K562 (cell line): Measurements from ENCODE around the gene CNTROB. TPM values are rescaled to one million over a fixed set of nuclear protein-coding genes. Genes with fewer than 3 reads are reported as not detected.

Experiments used
- ATAC-seq: fragments of 200-7000 bp; cut with Tn5 transposase; 3 replicates; pipeline ENCODE4 v1.9.1; 2020; ENCODE audit warnings: moderate library complexity
- BruUV-seq: library from RNA; stranded (reverse); fragments of 400-500 nt; replicated peaks from 2 replicates; lab custom pipeline; 2021; lab: Mats Ljungman, UMichigan
- CTCF ChIA-PET: fragments of 300-600 bp; formaldehyde crosslinking; extraction: SDS; loops from one replicate; lab custom pipeline; 2021; ENCODE audit warnings: low intra/inter-chr PET ratio; lab: Yijun Ruan, JAX
- POLR2A ChIA-PET: fragments of 300-600, 350-650 bp; sonication (Branson Sonifier 250); formaldehyde crosslinking; extraction: SDS; loops from one replicate; lab custom pipeline; 2021; ENCODE audit warnings: antibody characterized with exemption, inconsistent platforms; lab: Yijun Ruan, JAX
- DNase-seq, 4 experiments: peaks; one replicate each; pipeline versions ENCODE4 v3.0.0 to v3.0.0-alpha.2; 2011 to 2018; ENCODE audit warnings: low spot score in 3 of 4, mixed read lengths in 3 of 4; ENCODE audit errors: extremely low read depth in 1 of 4
- FAIRE-seq: peaks from 2 replicates; lab custom pipeline; 2011; peaks lifted over from hg19 to GRCh38; lab: Jason Lieb, UNC
- H2AFZ ChIP-seq: 2 replicates; pipeline ENCODE4 v1.6.0; 2011; ENCODE audit warnings: low read depth, low read length, control low read depth, inconsistent platforms
- H3K27ac ChIP-seq: fragments of 200-600 bp; 3 replicates; pipeline ENCODE4 v1.8.0; 2011; ENCODE audit warnings: low read depth, mild to moderate bottlenecking, control low read depth, inconsistent platforms, low read length, moderate library complexity, mixed read lengths; ENCODE audit errors: extremely low read depth
- H3K27me3 ChIP-seq, 2 experiments: fragments of 300-600 bp in 1 of 2; 2 replicates in 1 of 2; 3 replicates in 1 of 2; pipeline versions ENCODE4 v1.6.0 to v1.8.0; 2011; ENCODE audit warnings: inconsistent platforms in 2 of 2, low read length in 2 of 2, mild to moderate bottlenecking in 1 of 2, mixed read lengths in 1 of 2, moderate library complexity in 1 of 2; ENCODE audit not compliant: control insufficient read depth in 2 of 2, insufficient read depth in 2 of 2
- H3K36me3 ChIP-seq: fragments of 300-600 bp; 3 replicates; pipeline ENCODE4 v1.8.0; 2011; ENCODE audit warnings: mild to moderate bottlenecking, low read length, inconsistent platforms; ENCODE audit not compliant: control insufficient read depth, insufficient read depth
- H3K4me1 ChIP-seq, 2 experiments: fragments of 200-600 bp in 1 of 2; replicated peaks in 1 of 2; 2 replicates in 1 of 2; 3 replicates in 1 of 2; pipeline versions ENCODE4 v1.5.1 to v1.8.0; 2011; ENCODE audit warnings: inconsistent platforms in 2 of 2, low read length in 2 of 2, mild to moderate bottlenecking in 1 of 2, mixed read lengths in 1 of 2, moderate library complexity in 1 of 2; ENCODE audit not compliant: control insufficient read depth in 2 of 2, insufficient read depth in 2 of 2
- H3K4me2 ChIP-seq: 2 replicates; pipeline ENCODE4 v1.6.1; 2011; ENCODE audit warnings: low read length, control low read depth, inconsistent platforms, mixed read lengths; ENCODE audit not compliant: insufficient read depth
- H3K4me3 ChIP-seq: fragments of 200-600 bp; sonication (generic), shearing (Covaris generic); 2 replicates; pipeline ENCODE4 v1.5.1; 2016; ENCODE audit warnings: control low read depth, inconsistent platforms
- H3K79me2 ChIP-seq: fragments of 200-600 bp; 3 replicates; pipeline ENCODE4 v1.8.0; 2011; ENCODE audit warnings: low read length, inconsistent platforms; ENCODE audit not compliant: control insufficient read depth, insufficient read depth
- H3K9ac ChIP-seq, 2 experiments: 2 replicates each; pipeline versions ENCODE4 v1.6.0 to v1.6.1; 2011; ENCODE audit warnings: low read depth in 2 of 2, low read length in 2 of 2, control low read depth in 1 of 2, inconsistent platforms in 1 of 2, mild to moderate bottlenecking in 1 of 2, mixed read lengths in 1 of 2; ENCODE audit not compliant: insufficient read depth in 1 of 2
- H3K9me1 ChIP-seq: one replicate; pipeline ENCODE4 v1.6.0; 2011; ENCODE audit warnings: inconsistent platforms, mild to moderate bottlenecking, low read length, moderate library complexity; ENCODE audit not compliant: control insufficient read depth, insufficient read depth
- H3K9me3 ChIP-seq: replicated peaks from 2 replicates; pipeline ENCODE4 v1.5.1; 2011; ENCODE audit warnings: low read depth, low read length, inconsistent platforms; ENCODE audit not compliant: control insufficient read depth, insufficient read depth
- H4K20me1 ChIP-seq: replicated peaks from 2 replicates; pipeline ENCODE4 v1.6.1; 2011; ENCODE audit warnings: low read length, inconsistent platforms, mixed read lengths; ENCODE audit not compliant: control insufficient read depth, insufficient read depth
- CBX2 ChIP-seq: fragments of 200-600 bp; sonication (generic); IDR thresholded peaks from one replicate; pipeline ENCODE4 v1.6.1; 2012; ENCODE audit warnings: mild to moderate bottlenecking, low read length, inconsistent platforms; ENCODE audit not compliant: insufficient read depth, poor library complexity, severe bottlenecking
- EGR1 ChIP-seq: fragments of 450-650 bp; conservative IDR thresholded peaks from 2 replicates; pipeline ENCODE4 v1.6.1; 2017; ENCODE audit warnings: mild to moderate bottlenecking
- ZBTB40 ChIP-seq, 2 experiments: fragments of 450-650 bp in 1 of 2; sonication (generic) in 1 of 2; formaldehyde crosslinking in 1 of 2; IDR thresholded peaks; 2 replicates each; pipeline versions ENCODE4 v1.7.1 to v1.9.0; 2016 to 2022; ENCODE audit warnings: inconsistent platforms in 1 of 2, mild to moderate bottlenecking in 1 of 2, missing genetic modification reagents in 1 of 2
- ZNF232 ChIP-seq: sonication (generic); formaldehyde crosslinking; IDR thresholded peaks from 2 replicates; pipeline ENCODE4 v1.8.0; 2022; ENCODE audit warnings: mild to moderate bottlenecking, missing genetic modification reagents
- WGBS: fragments of 100-300 bp; shearing (Covaris generic); methylation state at CpG from one replicate; pipeline ENCODE4 v1.1.6; 2016; ENCODE audit warnings: low coverage, mixed read lengths; ENCODE audit not compliant: insufficient coverage; ENCODE audit errors: missing lambda C conversion rate; 5-methylcytosine and 5-hydroxymethylcytosine counted together
- in situ Hi-C: fragments of 300-500 bp; cut with MboI; formaldehyde crosslinking; loops from 4 replicates; pipeline ENCODE4 v1.15.0; 2018; ENCODE audit warnings: inconsistent platforms, mixed read lengths
- intact Hi-C: fragments of 100-400 bp; cut with micrococcal nuclease; formaldehyde crosslinking; loops from 2 replicates; pipeline ENCODE4 v1.14.2; 2022
- polyA plus RNA-seq, 8 experiments: library from polyadenylated mRNA; depleted of rRNA in 4 of 8; stranded (reverse) in 5 of 8; unstranded in 3 of 8; fragments of >200 nt; fragmentation: Nextera tagmentation in 2 of 8; fragmentation: Illumina TruSeq in 1 of 8; extraction: Ambion mirVana in 2 of 8; extraction: Trizol in 1 of 8; gene quantifications; 2 replicates each; pipeline versions ENCODE4 v1.2.1 to v1.2.3, GENCODE V29; 2011 to 2014; ENCODE audit warnings: inconsistent platforms in 1 of 8, missing spikeins in 1 of 8
- total RNA-seq, 7 experiments: library from RNA; depleted of rRNA in 6 of 7; stranded (reverse); fragments of >200 nt in 6 of 7; fragmentation: Illumina TruSeq in 2 of 7; extraction: Trizol in 2 of 7; gene quantifications; 2 replicates each; pipeline versions ENCODE4 v1.2.1 to v1.2.3, GENCODE V29; 2011 to 2021; ENCODE audit warnings: low replicate concordance in 1 of 7

CNTROB gene
- total and polyA plus RNA-seq, 9 of the 15 experiments (the other 6 are each of a cell fraction or from before 2014, with no cell fraction given): 1.9 to 33.3 (median 23.0) TPM

- peaks cover 18 to 24% of the 10 kb centered on the region in 2 experiments; a peak in 4 of 5 replicates for H3K4me1 ChIP-seq
- DNase-seq: peak in 1 of 4 experiments; percentile 20
- H3K79me2 ChIP-seq: peaks cover 8% of the 10 kb centered on the region; the same call in 1 of the 3 replicates
- peak overlapping the region; percentile 87 for H3K4me2 ChIP-seq
- in situ Hi-C loops (loop anchor here (5.0 kb wide), 1 partner anchor 70 kb away; no protein-coding TSS in a partner anchor), intact Hi-C loops (no loop called here)
- H3K9me3 ChIP-seq: no peaks in the 10 kb centered on the region
- ChIA-PET CTCF (no interaction called here), POLR2A (no interaction called here)
- no peaks in the 10 kb centered on the region for H4K20me1 ChIP-seq
- H3K27ac ChIP-seq: peak overlapping the region; percentile 88
- TF ChIP-seq ZNF232 (CRISPR knock-in tag) (no peak), EGR1 (peak; percentile 40), ZBTB40 (IDR thresholded peaks at IDR 0.05) (no peak), ZBTB40 (CRISPR knock-in tag; IDR thresholded peaks at IDR 0.05) (no peak), CBX2 (no peak)
- H3K27me3 ChIP-seq: no peaks in the 10 kb centered on the region
- FAIRE-seq: no peak
- 100% methylated on average over 2 of the region's 2 CpGs for WGBS
- H3K4me3 ChIP-seq: no peak overlapping the region
- no TSS peak for BruUV-seq
- no peaks in the 10 kb centered on the region for H3K9me1 ChIP-seq
- H2AFZ ChIP-seq: peak overlapping the region; percentile 87; the same call in 1 of the 2 replicates
- peak overlapping the region; percentile 66 to 92; a peak in 3 of 4 replicates for H3K9ac ChIP-seq
- no peak for ATAC-seq
- peaks cover 1% of the 10 kb centered on the region; the same call in 1 of the 3 replicates for H3K36me3 ChIP-seq
These were observed 15.2 kb upstream of the CNTROB start for GRCh38 chr17:7916808-7917207.
